ENCODE measurements around the gene CTNNA2. TPM values are rescaled to one million over a fixed set of nuclear protein-coding genes. Genes with fewer than 3 reads are reported as not detected.

CTNNA2 gene
- total RNA-seq, 4 donors from 2014 or later: not detected

DNA sequence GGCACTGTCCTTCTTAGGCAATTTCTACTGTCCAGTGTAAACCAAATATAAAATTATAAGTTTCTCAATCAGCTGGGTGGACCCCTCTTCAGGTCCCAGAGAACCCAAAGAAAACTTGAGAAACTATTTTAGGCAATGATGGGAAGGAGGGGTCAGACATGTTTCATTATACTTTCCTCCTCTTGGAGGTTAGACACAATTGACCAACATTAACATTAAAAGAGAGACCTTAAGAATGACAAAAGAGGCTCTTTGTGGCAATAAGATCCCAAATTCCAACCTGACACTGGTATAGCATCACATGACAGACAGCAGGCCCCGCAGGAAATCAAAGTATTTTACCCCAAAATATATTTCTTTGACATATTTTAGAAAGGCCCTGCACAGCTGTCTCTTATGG, 718.6 kb downstream of the CTNNA2 start:
- TF ChIP-seq, protein P1, sequence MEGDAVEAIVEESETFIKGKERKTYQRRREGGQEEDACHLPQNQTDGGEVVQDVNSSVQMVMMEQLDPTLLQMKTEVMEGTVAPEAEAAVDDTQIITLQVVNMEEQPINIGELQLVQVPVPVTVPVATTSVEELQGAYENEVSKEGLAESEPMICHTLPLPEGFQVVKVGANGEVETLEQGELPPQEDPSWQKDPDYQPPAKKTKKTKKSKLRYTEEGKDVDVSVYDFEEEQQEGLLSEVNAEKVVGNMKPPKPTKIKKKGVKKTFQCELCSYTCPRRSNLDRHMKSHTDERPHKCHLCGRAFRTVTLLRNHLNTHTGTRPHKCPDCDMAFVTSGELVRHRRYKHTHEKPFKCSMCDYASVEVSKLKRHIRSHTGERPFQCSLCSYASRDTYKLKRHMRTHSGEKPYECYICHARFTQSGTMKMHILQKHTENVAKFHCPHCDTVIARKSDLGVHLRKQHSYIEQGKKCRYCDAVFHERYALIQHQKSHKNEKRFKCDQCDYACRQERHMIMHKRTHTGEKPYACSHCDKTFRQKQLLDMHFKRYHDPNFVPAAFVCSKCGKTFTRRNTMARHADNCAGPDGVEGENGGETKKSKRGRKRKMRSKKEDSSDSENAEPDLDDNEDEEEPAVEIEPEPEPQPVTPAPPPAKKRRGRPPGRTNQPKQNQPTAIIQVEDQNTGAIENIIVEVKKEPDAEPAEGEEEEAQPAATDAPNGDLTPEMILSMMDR (IDR thresholded peaks at IDR 0.05; ENCODE audit: low read depth): no peak

DNA sequence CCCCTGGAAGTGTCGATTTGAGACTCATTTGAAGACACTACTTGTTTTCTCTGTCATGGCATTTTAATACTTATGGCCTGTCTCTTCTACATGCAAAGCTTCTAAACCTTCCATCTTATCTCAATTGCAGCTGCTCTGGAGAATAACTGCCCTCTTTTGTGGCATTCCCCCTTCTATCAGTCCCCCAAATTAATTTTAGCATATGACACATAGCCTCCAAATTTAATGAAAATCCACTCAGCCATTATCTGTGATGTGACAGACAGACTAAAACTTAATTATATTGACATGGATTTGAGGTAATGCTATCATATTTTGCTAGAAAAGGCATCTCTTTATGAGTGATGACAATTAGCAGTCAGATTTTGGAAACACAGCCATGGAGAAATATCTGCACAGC, 720.5 kb downstream of the CTNNA2 start:
- TF ChIP-seq, protein P1 (IDR thresholded peaks at IDR 0.05; ENCODE audit: low read depth): no peak

DNA sequence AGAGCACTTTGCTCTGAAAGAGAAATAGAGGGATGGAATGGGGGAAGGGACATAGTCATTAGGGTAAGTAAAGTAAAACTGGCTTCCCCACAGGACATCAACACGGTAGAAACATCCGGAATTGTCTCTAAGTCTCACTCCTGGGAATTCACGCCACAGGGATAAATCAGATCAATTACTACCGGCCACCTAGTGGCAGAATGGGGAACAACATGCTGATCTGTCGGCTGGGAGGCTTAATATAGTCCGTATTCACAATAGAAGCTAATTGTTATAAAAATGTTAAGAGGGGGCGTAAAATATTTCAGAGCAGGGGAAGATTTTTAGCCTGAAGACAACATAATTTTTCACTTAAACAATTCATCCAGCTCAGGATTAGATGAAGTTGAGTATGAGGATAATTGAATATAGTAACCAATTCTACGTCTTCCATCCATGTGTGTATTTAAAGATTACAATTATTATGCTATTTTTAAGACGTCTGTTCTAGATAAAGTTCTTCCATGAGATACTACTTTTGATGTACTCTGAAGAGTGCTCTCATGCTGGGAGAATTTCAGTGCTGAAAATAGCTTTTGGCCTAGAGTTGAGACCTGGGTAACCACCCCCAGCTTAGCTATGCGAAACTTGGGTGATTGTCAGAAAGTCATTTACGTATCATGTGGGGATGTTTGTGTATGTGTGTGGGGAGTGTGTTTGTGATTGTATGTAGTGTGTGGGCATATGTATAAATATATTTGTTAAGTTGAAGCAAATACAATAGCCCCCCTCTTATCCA, 726.0 kb downstream of the CTNNA2 start:
- TF ChIP-seq, protein P1 (IDR thresholded peaks at IDR 0.05; ENCODE audit: low read depth): no peak

DNA sequence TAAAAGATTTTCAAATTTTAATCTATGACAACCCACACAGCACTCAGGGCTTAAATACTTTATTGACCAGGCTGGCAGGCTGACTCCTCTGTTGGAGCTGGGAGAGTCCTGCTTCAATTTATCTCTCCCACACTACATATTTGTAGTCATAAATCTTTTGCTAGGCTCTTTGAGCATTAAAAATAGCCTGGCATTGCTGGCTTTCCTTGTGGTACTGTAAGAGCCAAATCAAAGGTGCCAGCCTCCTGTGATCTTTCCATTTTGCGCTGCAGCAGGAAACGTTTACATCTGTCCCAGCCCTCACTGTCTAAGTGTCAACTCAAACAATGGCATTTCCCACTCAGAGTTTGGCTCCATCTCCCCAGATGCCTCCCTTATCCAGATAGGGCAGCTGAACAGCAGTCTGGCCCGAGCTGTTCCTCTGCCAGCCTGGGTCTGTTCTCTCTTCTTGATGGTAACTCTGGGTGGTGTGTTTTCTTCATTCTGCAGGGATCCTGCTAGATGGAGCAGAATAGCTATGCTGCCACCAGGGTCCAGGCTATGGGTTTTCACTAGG, 729.6 kb downstream of the CTNNA2 start:
- TF ChIP-seq, protein P1 (IDR thresholded peaks at IDR 0.05; ENCODE audit: low read depth): no peak

DNA sequence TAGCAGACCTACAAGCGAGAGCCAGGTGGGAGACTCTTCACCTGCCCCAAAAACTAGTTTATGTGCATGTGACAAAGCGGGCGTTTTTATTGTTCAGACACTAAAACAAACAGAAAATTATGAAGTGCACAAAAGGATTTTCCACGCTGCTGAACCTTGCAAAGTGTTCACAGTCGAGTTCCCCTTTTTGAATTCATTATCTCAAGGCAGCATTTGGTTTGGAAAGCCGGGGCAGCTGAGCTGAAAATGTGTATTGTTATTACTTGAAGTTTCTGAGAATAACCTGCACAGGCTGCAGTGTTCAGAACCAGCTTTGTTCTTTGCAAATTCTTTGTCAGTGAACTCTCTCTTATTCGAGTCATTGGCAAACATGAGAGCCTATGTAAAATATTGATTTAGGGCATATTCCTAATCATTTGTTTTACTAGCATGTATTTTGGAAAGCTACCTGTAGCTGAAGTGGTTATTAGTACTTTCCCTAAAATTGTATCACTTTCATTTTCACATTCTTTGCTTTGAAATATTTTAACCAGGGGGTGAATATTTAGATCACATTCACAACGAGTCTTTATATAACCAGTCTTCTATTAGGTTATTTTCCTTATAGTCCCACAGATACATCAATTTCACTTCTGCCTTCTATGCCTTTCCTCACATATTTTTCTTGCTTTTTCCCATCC, 732.2 kb downstream of the CTNNA2 start:
- TF ChIP-seq, protein P1 (IDR thresholded peaks at IDR 0.05; ENCODE audit: low read depth): no peak

DNA sequence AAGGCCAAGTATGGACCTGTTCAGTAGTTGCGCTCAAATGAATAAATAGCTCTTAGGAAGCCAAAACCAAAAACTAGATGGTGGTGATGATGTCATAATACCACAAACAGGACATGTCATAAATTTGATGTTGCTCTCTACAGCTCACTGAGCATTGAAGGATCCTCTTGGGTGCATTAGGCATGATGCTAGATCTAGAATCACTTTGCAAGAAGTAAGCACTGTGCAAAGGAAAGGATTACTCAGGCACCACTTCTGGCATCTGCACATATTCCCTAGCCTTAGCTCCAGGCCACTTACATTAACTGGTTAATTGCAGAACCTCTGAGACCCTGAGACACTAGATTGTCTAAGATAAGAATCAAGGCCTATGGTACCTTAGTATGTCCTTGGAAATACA, 733.7 kb downstream of the CTNNA2 start:
- TF ChIP-seq, protein P1 (IDR thresholded peaks at IDR 0.05; ENCODE audit: low read depth): no peak

DNA sequence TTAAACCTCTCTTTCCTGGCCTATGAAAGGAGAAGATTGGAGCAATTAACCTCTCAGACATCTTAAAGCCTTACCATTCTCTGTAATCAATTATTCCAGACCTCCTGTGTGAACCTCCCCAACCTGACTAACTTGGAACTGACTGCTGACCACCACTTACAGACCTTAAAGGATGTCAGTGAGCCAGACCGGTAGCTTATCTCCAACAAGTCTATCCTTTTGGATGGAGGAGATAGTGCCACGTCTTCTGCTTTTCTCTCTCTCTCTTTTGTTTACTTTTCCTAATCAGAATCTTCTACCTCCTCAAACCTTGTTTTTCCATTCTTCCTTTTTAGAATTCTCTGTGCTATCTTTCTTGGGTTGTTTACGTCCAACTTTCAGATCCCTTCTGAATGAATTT, 734.5 kb downstream of the CTNNA2 start:
- TF ChIP-seq, protein P1 (IDR thresholded peaks at IDR 0.05; ENCODE audit: low read depth): no peak

Data from subcutaneous adipose tissue (tissue), 4 donors.